Naive B cell (primary cell): ENCODE data around the gene FGD5. TPM values are rescaled to one million over a fixed set of nuclear protein-coding genes. Genes with fewer than 3 reads are reported as not detected.

Experiments
- ATAC-seq, 2 donors: fragments of 150-1000 bp; cut with Tn5 transposase; 2 replicates each; pipeline ENCODE4 v1.10.0; 2021; ENCODE audit warnings: low read depth in 2 of 2, mild to moderate bottlenecking in 2 of 2, moderate library complexity in 2 of 2
- DNase-seq: peaks from one replicate; pipeline ENCODE4 v3.0.0; 2022
- H3K27ac Mint-ChIP-seq, 6 donors: one replicate each; pipeline ENCODE4 v1.8.0; 2020 to 2022; ENCODE audit warnings: mild to moderate bottlenecking in 6 of 6, mixed read lengths in 6 of 6, moderate library complexity in 5 of 6, inconsistent platforms in 2 of 6
- H3K27me3 Mint-ChIP-seq, 3 donors: one replicate each; pipeline ENCODE4 v1.8.0; 2021 to 2022; ENCODE audit warnings: mixed read lengths in 3 of 3, mild to moderate bottlenecking in 1 of 3
- H3K36me3 Mint-ChIP-seq, 2 donors: one replicate each; pipeline ENCODE4 v1.8.0; 2020 to 2022; ENCODE audit warnings: mixed read lengths in 2 of 2, inconsistent platforms in 1 of 2, mild to moderate bottlenecking in 1 of 2
- H3K4me1 Mint-ChIP-seq, 3 donors: one replicate each; pipeline ENCODE4 v1.8.0; 2020 to 2022; ENCODE audit warnings: mixed read lengths in 3 of 3, inconsistent platforms in 1 of 3, mild to moderate bottlenecking in 1 of 3, moderate library complexity in 1 of 3
- H3K4me3 Mint-ChIP-seq, 8 donors: one replicate each; pipeline ENCODE4 v1.8.0; 2020 to 2022; ENCODE audit warnings: mild to moderate bottlenecking in 8 of 8, mixed read lengths in 8 of 8, moderate library complexity in 8 of 8, inconsistent platforms in 2 of 8
- H3K9me3 Mint-ChIP-seq, 7 donors: one replicate each; pipeline ENCODE4 v1.8.0; 2020 to 2022; ENCODE audit warnings: mixed read lengths in 7 of 7, mild to moderate bottlenecking in 5 of 7, inconsistent platforms in 2 of 7, moderate library complexity in 1 of 7
- polyA plus RNA-seq, 6 donors: library from polyadenylated mRNA; unstranded; fragments of 300-500 nt; fragmentation: Illumina TruSeq; gene quantifications; one replicate each; pipeline ENCODE4 v1.2.3, GENCODE V29; 2021; ENCODE audit warnings: low read depth in 6 of 6

FGD5 gene
- polyA plus RNA-seq, 6 donors from 2014 or later = 0.07 TPM; not detected in 5

DNA sequence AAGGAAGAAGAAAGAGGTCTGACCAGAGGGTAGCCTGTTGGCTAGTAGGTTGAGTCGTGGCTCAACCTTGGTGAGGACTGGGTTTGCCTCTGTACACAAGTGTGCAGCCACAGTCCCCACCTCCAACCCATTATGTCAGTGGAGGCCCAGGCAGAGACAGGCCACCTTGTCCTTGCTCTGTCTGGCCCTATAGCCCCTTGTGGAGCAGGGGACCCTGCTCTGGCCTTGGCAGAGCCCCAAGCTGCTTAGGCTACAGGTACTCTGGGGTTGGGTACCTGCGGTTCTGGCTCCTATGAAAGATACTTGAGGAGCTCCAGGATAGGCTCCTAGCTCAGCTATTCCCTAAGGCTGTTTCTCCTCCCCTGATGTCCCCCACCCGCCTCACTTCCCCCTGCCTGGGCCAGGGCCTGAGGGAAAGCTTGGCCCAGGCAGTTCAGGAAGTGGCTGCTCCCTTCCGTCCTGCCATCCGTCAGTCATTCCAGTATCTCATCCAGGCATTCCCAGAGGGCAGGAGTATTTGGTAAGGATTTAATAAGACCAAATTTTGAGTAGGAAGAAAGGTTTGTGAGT lies 44.0 kb downstream of the FGD5 start:
- Mint-ChIP-seq H3K4me1 (no peaks in the 10 kb centered on the region), H3K4me3 (no peak overlapping the region), H3K27me3 (peaks cover 13 to 19% (median 17%) of the 10 kb centered on the region in 3 donors), H3K27ac (no peak overlapping the region), H3K9me3 (peaks cover 0 to 2% (median 0%) of the 10 kb centered on the region in 7 donors), H3K36me3 (no peaks in the 10 kb centered on the region)
- ATAC-seq = no peak
- no peak for DNase-seq

DNA sequence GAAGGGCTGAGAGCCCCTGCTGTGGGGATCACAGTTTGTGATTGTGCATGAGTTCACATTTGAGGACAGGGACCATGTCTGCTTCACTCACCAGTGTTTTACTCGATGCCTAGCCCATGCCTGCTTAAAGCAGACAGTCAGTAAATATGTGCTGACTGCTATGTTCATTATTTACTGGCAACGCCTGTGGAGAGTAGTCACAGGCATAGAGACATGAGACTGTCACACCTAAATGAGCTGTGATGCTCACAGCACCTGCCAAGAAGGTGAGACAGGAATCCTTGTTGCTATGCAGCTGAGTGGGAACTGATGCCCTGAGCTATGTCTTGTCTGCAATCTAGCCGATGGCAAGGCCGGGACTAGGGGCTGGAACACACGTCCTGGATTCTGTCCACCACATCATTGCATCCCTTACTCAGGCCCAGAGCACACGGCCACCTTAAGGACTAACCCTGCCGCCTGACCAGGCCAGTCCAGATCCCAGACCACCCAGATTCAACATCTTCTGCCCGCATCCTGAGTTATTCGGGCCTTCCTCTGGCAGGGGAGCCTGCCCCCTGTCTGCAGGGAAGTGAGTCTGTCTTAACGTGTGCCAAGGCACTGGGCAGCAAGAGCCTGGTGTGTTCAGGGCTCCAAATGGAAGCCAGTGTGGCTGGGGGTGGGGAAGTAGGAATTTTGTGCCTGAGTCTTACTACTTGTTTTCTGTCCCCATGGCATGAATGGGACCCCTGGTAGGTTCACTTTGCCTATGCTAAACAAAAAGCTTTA lies 44.8 kb downstream of the FGD5 start:
- H3K4me3 Mint-ChIP-seq = no peak overlapping the region
- no peak for ATAC-seq

DNA sequence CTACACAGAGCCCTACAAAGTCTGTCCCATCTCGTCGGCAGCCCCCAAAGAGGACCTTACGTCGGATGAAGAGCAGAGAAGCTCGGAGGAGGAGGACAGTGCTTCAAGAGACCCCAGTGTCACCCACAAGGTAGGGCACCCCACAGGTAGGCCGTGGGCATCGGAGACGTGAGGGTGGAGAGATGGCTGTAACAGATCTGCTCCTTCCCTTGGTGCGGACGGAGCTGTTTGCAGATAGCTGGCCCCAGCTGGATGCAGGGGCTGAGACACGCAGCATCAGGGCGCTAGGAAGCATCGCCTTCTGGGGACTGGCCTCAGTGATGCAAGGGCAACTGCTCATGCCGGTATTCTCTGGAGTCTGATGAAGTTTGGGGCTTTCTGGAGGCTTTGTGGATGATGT lies 45.4 kb downstream of the FGD5 start:
- Mint-ChIP-seq H3K4me3 (no peak overlapping the region), H3K36me3 (no peaks in the 10 kb centered on the region), H3K27ac (no peak overlapping the region), H3K4me1 (no peaks in the 10 kb centered on the region), H3K9me3 (peaks cover 0 to 2% (median 0%) of the 10 kb centered on the region in 7 donors), H3K27me3 (peaks cover 5 to 11% (median 10%) of the 10 kb centered on the region in 3 donors)
- DNase-seq (no peak), ATAC-seq (no peak)

More for the DNA sequence above, 44.8 kb downstream of the FGD5 start:
- Mint-ChIP-seq H3K27ac (no peak overlapping the region), H3K36me3 (no peaks in the 10 kb centered on the region), H3K9me3 (peaks cover 0 to 2% (median 0%) of the 10 kb centered on the region in 7 donors), H3K4me1 (no peaks in the 10 kb centered on the region), H3K27me3 (peaks cover 5 to 11% (median 9%) of the 10 kb centered on the region in 3 donors)
- no peak for DNase-seq

DNA sequence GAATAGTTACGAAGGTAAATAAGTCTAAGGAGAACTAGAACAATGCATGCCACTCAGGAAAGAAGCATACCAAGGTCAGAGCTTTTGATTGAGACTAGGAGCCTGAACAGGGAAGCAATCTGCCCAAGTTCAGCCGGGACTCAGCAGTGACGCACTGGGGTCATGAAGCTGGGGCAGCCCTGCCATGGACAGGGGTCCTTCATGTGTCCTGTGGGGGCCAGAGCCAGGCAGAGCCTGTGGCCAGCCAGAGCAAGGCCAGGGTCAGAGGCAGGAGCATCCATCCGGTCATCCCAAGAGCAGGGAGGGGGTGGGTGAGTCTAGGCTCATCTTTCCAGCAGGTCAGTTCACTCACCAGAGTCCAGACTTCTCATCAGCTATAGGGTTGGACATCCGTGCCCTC lies 47.9 kb downstream of the FGD5 start:
- peaks cover 0 to 27% (median 24%) of the 10 kb centered on the region in 3 donors for H3K27me3 Mint-ChIP-seq

DNA sequence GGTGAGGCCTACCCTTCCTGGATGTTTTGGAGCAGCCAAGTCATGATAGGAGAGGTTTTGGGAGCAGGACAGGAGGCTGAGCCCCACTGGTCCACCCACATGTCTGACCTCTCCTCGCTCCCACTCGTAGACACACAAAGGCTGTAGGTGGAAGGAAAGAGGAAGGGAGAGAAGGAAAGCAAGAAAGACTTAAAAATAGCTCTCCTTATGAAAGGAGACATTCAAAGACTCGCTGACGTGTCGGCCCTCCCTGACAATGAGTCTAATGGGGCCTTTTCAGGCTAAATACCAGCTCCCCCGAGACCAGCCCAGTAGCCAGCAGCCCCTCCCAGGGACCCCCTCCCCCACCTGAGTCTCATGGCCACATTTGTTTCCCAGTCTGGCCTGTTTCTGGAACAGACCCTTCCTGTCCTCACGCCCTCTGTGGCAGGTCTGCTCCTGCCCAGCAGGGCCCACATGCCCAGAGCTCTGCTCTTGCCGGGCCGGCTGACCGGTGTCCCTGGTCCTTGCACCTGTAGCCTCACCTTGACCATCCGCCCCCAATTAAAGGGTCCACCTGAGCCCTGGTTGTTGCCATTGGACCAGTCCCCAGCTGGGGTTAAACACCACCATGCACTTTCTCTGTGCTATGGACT lies 49.3 kb downstream of the FGD5 start:
- H3K4me3 Mint-ChIP-seq = no peak overlapping the region
- H3K36me3 Mint-ChIP-seq = no peaks in the 10 kb centered on the region
- DNase-seq (no peak), ATAC-seq (no peak)
- H3K4me1 Mint-ChIP-seq = no peaks in the 10 kb centered on the region
- H3K27me3 Mint-ChIP-seq = peaks cover 0 to 29% (median 24%) of the 10 kb centered on the region in 3 donors
- H3K9me3 Mint-ChIP-seq = peaks cover 0 to 2% (median 0%) of the 10 kb centered on the region in 7 donors
- H3K27ac Mint-ChIP-seq = no peak overlapping the region

More for the DNA sequence above, 47.9 kb downstream of the FGD5 start:
- Mint-ChIP-seq H3K4me3 (no peak overlapping the region), H3K9me3 (peaks cover 0 to 2% (median 0%) of the 10 kb centered on the region in 7 donors), H3K27ac (no peak overlapping the region), H3K4me1 (no peaks in the 10 kb centered on the region), H3K36me3 (no peaks in the 10 kb centered on the region)
- no peak for DNase-seq
- no peak for ATAC-seq

DNA sequence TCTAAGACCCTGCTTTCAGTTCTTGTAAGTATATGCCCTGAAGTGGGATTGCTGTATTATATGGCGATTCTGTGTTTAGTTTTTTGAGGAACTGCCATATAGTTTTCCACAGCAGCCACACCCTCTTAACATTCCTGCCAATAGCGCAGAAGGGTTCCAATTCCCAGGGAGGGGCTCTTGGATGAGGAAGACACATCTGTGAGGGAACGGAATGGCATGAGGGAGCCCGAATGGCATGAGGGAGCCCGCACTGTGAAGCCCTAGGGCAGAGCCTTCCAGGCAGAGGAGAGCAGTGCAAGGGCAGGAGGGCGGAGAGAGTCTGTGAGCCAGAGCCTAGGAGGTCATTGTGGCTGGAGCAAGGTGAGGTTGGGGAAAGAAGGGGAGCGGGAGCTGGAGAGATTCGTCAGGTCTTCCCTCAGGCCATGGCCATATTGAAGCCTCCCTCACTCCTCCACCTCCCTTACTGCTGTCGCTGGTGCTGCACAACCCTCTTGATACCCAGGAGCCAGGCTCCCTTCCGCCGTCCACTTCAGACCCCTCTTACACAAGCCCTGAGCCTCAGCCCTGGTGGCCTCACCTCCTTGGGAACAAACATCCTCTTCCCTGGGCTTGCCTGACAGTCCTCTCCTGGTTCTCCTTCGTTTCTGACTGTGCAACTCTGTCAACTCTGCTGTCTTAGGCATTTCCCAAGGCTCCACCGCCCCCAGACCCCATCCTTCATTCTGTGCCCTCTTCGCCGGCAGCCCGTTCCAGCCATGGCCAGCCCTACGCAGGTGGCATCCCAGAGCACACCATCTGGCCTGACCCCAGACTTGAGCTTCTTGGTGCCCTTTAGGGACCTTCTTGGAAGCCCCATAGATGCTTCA lies 51.4 kb downstream of the FGD5 start:
- peaks cover 0 to 31% (median 26%) of the 10 kb centered on the region in 3 donors for H3K27me3 Mint-ChIP-seq
- no peak for ATAC-seq

DNA sequence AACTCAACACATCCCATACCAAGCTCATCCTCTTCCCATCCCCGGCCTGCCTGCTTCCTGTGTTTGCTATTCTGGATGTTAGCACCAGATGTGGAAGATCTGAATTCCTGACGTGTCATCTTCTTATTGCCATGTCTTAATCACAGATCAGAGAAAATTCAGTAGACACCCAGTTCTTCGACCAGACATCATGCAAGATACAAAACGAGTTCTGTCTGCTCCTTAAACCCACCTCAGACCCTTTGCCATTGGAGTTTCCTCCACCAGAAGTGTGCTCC lies 52.0 kb downstream of the FGD5 start:
- no peak overlapping the region for H3K4me3 Mint-ChIP-seq
- H3K9me3 Mint-ChIP-seq = peaks cover 0 to 2% (median 0%) of the 10 kb centered on the region in 7 donors
- DNase-seq = no peak
- no peak for ATAC-seq
- H3K36me3 Mint-ChIP-seq = no peaks in the 10 kb centered on the region
- no peaks in the 10 kb centered on the region for H3K4me1 Mint-ChIP-seq
- H3K27ac Mint-ChIP-seq = no peak overlapping the region
- H3K27me3 Mint-ChIP-seq = peaks cover 0 to 31% (median 31%) of the 10 kb centered on the region in 3 donors

More for the DNA sequence above, 51.4 kb downstream of the FGD5 start:
- Mint-ChIP-seq H3K4me1 (no peaks in the 10 kb centered on the region), H3K27ac (no peak overlapping the region), H3K9me3 (peaks cover 0 to 2% (median 0%) of the 10 kb centered on the region in 7 donors), H3K36me3 (no peaks in the 10 kb centered on the region), H3K4me3 (no peak overlapping the region)
- DNase-seq = no peak

DNA sequence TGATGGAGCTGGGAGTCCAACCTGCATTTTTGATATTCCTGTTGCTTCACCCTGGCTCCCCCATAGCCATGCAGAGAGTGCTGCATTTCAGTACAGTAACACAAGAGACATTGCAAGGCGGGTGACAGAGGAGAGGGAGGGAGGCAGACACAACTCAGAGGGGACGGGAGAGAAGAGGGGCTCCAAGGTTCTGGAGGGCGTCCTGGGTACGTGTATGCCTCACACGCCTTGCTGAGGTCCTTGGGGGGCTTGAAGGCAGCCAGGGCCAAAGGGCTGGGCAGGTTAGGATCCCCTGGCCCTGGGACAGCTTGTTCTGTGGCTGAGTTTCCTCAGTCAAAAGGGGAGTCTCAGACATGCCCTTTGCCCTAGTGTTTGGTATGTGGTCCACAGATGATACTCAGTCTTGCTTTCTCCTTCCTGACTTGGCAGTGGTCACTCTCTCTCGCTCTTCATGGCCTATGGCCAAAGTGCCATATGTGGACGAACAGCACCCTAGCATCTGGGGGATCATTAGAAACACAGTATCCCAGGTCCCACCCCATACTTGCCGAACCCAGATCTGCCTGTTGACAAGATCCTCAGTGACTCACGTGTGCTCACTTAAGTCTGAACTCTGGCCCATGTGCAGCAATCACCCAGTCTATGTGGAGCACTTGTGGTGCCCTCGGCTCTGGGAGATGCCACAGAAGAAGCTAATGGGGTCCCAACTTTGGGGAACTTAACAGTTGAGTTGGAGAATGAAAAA lies 52.9 kb downstream of the FGD5 start:
- no peaks in the 10 kb centered on the region for H3K4me1 Mint-ChIP-seq
- H3K36me3 Mint-ChIP-seq = no peaks in the 10 kb centered on the region
- peaks cover 0 to 31% (median 27%) of the 10 kb centered on the region in 3 donors for H3K27me3 Mint-ChIP-seq
- ATAC-seq (no peak), DNase-seq (no peak)
- no peak overlapping the region for H3K4me3 Mint-ChIP-seq
- peaks cover 0 to 2% (median 0%) of the 10 kb centered on the region in 7 donors for H3K9me3 Mint-ChIP-seq
- peak overlapping the region in 1 of 6 donors; percentile 25 for H3K27ac Mint-ChIP-seq

DNA sequence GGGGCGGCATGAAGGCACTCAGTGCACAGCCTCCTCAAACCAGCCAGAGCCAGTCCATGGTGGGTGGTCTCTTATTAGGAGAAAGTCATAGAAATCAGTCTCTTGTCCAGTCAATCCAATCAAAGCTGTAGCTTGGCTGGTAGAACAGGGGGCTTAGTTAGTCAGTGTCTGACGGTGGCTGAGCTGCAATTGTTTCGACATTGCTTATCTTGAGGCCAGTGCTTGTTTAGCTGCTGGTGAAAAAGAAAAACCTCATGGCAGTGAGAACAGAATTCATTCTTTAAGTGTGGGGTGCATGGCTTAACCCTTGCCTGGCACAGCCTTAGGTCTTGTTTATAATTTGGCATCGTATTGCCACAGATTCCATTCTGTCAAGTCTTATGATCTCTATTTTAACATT lies 53.9 kb downstream of the FGD5 start:
- no peak overlapping the region for H3K4me3 Mint-ChIP-seq

DNA sequence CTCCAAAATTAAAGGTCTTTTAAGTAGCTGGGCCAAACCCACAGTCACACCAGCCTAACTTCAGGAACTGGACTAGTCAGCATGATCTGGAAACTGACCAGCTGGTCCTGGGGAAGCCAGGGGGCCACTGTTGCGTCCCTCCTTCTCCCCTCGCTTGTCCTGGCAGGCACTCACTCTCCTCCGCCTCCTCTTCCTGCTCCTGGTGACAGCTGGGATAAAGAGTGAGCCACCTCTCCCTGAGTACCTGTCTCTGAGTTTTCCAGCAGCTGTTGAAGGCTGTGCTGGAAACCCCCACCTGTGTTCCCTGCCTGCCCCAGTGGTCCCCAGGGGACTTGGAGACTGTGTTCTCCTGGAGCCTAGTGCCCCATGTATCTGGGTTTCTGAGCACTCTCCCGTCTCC lies 56.0 kb downstream of the FGD5 start:
- DNase-seq (no peak), ATAC-seq (no peak)
- no peak overlapping the region for H3K27ac Mint-ChIP-seq

More for the DNA sequence above, 53.9 kb downstream of the FGD5 start:
- H3K27me3 Mint-ChIP-seq = peaks cover 0 to 31% (median 27%) of the 10 kb centered on the region in 3 donors
- no peaks in the 10 kb centered on the region for H3K36me3 Mint-ChIP-seq
- H3K9me3 Mint-ChIP-seq = no peaks in the 10 kb centered on the region
- no peak for ATAC-seq
- H3K4me1 Mint-ChIP-seq = no peaks in the 10 kb centered on the region
- no peak overlapping the region for H3K27ac Mint-ChIP-seq
- DNase-seq = no peak

DNA sequence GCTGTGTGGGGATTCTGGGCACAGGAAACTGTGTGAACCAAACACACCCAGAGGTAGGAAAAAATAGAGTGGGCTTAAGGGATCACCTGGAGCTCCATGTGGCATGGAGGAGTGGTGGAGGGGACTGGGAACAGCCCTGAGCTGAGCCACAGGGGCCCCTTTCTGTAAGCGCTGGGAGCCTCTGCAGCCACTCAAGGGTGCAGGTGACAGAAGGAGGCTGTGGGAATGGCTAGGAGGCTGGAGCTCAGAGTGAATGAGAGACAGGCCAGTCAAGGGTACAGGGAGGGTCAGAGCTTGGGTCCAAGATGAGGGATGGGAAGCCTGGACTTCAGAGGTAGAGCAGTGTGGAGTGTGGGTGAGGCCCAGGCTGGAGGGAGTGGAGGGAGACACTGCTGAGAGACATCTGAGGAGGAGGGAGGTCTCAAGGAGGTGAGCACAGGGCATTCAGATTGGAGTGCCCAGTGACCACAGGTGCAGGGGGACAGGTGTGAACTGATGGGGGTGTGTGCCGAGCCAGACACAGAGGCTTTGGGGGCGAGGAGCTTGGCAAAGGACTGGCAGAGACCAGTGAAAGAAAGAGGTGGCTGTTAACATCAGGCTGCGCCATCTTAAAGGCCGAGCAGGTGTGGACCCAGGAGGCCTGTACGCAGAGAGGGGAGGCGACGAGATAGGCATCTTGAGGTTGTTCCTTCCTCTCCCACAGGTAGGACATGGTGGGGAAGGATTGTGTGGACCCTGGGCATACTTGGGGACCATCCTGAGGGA lies 56.8 kb downstream of the FGD5 start:
- Mint-ChIP-seq H3K9me3 (no peaks in the 10 kb centered on the region), H3K4me3 (peak overlapping the region in 1 of 8 donors; percentile 69), H3K27me3 (peaks cover 0 to 26% (median 22%) of the 10 kb centered on the region in 3 donors), H3K4me1 (peaks cover under 1 to 3% (median 2%) of the 10 kb centered on the region in 3 donors), H3K27ac (peak overlapping the region in 2 of 6 donors; percentile 56 to 79), H3K36me3 (no peaks in the 10 kb centered on the region)
- no peak for ATAC-seq
- no peak for DNase-seq

More for the DNA sequence above, 56.0 kb downstream of the FGD5 start:
- H3K4me1 Mint-ChIP-seq = no peaks in the 10 kb centered on the region
- H3K27me3 Mint-ChIP-seq = peaks cover 0 to 32% (median 29%) of the 10 kb centered on the region in 3 donors
- H3K4me3 Mint-ChIP-seq = no peak overlapping the region
- no peaks in the 10 kb centered on the region for H3K36me3 Mint-ChIP-seq
- no peaks in the 10 kb centered on the region for H3K9me3 Mint-ChIP-seq

DNA sequence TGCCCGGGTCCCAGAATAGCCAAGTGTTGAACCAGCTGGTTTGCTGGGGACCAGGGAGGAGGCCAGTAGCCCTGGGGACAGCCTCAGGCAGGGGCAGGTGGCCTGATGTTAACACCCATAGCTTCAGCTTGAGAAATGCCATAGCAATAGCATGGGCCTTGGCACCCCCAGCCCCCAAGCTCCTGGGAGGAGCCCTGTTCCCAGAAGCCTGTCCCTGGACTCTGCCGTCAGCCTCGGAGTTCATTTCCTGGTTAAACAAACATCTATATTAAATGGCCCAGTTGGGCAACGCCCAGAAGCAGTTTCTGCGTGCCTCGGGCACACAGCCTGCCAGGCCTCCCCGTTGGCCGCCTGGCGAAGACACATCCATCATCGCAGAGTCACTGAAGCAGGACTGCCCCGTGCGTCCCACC lies 58.2 kb downstream of the FGD5 start:
- Mint-ChIP-seq H3K27ac (no peak overlapping the region), H3K36me3 (no peaks in the 10 kb centered on the region), H3K27me3 (peaks cover 0 to 21% (median 21%) of the 10 kb centered on the region in 3 donors), H3K4me1 (peaks cover 7 to 8% (median 8%) of the 10 kb centered on the region in 3 donors), H3K4me3 (no peak overlapping the region), H3K9me3 (no peaks in the 10 kb centered on the region)
- ATAC-seq (no peak), DNase-seq (no peak)
